ENCODE results near the gene GPR137B. TPM values are rescaled to one million over a fixed set of nuclear protein-coding genes. Genes with fewer than 3 reads are reported as not detected.

Gene GPR137B
- total and polyA plus RNA-seq, 2 of the 13 experiments (the other 11 are each of a cell fraction or from before 2014, with no cell fraction given), result 0.31 to 0.41 TPM

Other genes starting within 250 kb of the GPR137B start
- 29.3 and 50.2 TPM in 2 replicates for gene NID1, start 77.4 kb upstream of the GPR137B start, total RNA-seq (2016; rRNA removed; fragmentation: Illumina TruSeq; extraction: Trizol)
- gene NID1, start 77.4 kb upstream of the GPR137B start, polyA plus RNA-seq (2011; rRNA removed), result 56.1 and 77.2 TPM in 2 replicates
- 0.86 and 1.6 TPM in 2 replicates for gene ERO1B, start 139.4 kb downstream of the GPR137B start, total RNA-seq (2016; rRNA removed; fragmentation: Illumina TruSeq; extraction: Trizol)
- 1.9 and 2.1 TPM in 2 replicates for gene ERO1B, start 139.4 kb downstream of the GPR137B start, polyA plus RNA-seq (2011; rRNA removed)

All from HepG2 (cell line).